Measurements from ENCODE around the gene PDIA5.

Gene PDIA5

DNA sequence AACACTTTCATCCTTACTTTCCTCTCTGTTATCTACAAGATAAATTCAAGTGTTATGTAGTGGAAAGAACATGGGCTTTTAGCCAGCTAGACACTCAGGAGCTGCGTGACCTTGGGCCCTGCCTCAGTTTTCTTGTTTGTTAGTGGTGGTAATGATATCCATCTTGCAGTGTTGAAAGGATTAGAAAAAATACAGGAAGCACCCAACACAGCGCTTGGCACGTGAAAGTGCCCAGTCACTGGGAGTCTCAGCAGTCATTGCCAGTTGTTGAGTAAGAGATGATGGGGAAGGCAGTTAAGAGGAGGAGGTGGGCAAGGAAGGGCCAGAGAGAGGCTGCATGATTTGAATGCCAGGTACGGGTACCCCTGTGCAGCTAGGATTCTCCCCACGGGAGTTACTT lies 5.3 kb downstream of the PDIA5 start:
- DNase-seq: peak in 1 of 2 donors; percentile 26

DNA sequence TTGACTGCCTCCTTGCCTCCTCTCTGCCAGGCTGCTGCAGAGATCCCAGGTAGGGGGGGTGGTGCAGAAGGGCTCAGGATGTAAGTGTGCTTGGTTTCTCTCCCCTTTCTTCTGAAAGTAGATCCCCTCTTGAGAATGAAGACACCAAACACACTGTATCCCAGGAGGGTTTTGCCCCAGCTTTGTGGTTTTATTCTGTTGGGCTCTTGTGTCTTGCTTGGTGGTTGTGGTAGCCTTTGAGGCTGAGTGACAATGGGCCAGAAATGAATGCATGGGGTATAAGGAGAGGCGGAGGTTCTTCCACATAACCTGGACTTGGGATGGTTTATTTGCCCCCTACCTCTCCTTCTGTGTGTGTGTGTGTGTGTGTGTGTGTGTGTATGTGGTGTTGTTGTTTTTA lies 5.7 kb downstream of the PDIA5 start:
- no peak for DNase-seq

DNA sequence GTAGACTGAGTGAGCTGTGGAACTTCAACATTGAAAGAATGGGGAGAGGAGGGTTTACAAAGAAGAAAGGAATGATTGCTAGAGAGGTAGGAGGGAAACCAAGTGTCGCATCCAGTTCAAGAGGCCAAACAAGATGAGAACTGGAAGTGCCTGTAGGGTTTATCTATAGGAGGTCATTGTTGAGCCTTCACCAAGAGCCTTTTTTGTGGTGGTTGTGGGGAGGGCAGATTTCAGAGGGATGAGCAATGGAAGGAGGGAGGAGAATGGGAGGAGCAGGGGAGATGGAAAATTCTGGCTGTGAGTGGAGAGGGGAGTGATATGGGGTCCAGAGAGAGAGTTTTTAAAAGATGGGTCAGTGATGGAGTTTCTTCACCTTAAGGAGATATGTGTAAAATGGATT lies 8.5 kb downstream of the PDIA5 start:
- DNase-seq: no peak

DNA sequence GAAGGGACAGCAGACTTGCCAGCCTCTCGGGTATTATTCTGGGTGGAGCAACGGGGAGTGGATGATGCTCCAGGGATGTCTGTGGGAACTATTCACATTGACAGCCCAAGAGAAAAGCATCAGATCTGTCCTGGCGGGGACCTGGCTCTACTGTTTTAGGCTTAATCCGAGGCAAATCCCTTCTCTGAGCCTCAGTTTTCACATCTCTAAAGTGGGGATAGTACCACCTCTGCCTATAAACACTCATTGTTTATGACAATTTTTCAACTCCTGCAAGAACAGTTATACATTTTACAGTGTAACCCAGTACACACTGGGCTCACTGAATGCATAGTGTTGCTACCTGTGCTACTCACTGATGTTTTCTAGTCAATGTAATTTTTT lies 9.3 kb downstream of the PDIA5 start:
- no peak for DNase-seq

DNA sequence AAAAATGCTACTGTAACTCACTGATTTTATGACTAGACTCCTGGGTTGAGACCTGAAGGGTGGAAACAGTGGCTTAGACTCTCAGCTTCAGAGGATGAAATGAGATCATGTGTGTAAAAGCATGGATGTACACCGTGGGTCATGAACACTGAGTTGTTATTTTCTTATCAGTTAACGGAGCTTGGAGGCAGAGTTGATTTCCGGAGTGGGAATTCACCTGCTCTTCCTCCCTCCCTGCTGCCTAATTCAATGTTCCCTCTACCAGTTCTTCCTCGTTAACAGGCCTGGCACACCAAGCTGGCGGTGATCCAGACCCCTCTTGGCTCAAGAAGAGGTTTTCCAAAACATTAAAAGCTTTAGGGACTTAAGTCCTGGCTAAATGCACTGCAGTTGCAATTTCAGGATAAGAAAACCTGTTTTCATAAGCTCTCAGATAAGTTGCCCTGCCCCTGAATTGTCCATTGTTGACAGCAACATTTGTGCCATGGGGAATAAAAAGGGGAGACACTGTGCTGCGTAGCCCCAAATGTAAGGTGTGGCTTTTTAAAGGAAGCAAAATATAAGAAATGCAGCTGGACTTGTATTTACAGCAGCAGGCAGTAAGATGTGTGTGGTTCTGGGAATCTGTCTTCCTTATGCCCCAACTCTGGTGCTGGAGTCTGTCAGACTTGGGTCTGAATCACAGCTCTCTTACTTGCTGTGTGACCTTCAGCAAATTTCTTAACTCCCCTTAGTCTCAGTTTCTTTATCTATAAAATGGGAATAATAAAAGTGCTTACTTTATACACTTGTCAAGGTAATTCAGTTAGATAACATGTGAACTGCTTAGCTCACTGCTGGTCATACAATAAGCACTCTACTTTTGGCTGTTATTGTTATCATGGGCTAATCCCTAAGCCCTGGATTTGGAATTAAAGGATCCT lies 9.9 kb downstream of the PDIA5 start:
- no peak for DNase-seq

DNA sequence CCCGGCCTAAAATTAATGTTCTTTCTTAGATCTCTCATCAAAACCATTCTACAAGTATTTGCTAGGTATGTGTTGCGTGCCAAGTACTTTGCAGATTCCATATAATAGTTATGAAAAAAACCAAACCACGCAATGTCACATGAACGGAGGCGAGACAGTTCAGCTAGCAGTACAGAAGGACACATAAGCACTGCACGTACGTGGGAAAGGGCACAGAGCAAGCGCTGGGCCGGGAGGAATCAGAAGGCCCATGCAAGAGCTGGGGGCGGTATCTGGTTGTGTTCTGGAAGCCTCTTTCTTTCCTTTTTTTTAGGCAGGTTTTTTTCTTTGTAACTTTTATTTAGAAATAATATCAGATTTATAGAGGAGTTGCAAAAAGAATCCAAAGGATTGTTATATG lies 11.3 kb downstream of the PDIA5 start:
- no peak for DNase-seq

DNA sequence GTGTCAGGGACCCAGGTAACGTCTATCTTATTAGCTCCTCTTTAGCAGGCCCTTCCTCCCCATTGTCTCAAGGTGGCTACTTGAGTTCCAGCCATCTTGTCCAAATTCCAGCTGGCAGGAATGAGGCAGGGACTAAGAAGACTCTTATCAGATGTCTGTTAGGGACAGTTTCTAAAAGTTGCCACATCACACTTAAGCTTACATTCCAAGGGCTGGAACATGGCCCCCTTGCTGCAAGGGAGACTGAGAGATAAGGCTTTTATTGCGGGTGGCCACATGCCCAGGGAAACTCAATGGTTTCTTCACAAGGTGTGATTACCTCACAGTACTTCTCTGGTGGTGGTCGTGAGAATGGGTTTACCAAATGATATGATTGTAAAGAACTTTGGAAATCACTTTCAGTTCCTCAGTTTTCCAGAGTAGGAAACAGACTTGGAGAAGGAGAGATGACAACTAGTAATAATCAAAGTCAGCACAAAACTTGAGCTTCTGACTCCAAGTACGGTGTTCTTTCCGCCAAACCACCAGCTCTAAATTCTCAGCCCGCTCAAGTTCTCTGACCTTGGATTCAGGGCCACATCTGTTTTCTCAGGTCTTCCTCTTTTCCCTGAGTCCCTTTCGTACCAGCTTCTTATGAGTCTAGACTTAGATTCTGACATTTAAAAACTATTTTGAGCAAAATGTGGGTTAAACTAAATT lies 14.2 kb downstream of the PDIA5 start:
- no peak for DNase-seq

DNA sequence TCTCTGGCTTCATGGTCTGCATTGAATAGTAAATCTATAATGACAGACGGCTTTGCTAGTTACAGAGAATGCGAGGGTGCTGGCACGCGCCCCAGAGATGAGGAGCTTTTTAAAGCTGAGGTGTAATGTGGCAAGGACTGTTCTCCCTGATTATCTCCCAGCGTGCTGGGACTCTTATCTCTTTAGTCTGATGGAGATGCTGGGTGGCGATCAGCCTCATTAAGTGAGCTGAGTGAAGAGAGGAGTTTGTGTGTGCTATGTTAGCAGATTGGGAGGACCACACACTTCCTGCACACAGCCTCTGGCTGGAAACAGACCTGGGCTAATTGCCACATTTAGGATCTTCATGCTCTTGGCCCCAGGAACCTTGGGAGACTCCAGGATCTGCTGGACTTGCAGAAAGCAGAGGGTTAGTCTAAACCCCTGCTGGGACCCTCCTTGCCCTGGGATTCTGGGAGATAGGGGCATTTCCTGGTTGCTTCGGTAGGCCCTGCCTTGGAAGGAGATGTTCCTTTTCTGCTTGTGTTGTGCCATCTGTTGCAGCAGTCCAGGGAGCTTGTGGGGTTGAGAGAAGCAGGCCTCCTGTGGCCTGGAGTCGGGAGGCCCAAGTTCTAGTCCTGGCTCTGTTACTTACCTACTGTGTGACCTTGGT lies 15.0 kb downstream of the PDIA5 start:
- no peak for DNase-seq

DNA sequence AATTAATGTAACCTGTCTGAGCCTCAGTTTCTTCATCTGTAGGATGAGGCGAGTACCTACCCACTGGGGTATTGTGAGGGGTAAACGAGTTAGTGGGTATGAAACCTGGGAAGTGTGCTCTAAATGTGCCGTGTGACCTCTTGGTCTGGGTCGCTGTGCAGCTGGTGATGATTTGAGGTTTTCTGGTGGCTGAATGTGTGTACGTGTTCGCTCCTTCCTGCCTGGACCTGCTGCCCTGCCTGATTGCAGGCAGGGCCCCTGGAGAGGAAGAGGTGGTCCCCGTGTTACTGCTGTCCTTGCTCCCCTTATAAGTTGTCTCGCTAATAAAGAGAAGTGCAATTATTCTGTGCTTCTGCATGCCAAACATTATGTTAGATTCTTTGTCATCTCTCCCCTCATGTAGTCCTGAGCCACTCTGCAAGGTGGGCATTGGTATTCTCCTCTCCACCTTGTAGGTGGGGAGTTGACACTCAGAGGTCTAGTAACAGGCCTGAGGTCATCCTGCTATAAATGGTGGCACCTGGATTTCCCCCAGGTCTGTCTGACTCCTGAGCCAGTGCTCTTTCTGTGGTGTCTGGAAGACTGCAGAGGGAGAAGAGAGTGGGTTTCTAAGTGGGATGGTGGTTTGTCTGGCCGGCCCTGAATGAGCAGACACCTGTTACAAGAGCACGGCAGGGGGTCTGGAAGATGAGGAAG lies 15.7 kb downstream of the PDIA5 start:
- no peak for DNase-seq

DNA sequence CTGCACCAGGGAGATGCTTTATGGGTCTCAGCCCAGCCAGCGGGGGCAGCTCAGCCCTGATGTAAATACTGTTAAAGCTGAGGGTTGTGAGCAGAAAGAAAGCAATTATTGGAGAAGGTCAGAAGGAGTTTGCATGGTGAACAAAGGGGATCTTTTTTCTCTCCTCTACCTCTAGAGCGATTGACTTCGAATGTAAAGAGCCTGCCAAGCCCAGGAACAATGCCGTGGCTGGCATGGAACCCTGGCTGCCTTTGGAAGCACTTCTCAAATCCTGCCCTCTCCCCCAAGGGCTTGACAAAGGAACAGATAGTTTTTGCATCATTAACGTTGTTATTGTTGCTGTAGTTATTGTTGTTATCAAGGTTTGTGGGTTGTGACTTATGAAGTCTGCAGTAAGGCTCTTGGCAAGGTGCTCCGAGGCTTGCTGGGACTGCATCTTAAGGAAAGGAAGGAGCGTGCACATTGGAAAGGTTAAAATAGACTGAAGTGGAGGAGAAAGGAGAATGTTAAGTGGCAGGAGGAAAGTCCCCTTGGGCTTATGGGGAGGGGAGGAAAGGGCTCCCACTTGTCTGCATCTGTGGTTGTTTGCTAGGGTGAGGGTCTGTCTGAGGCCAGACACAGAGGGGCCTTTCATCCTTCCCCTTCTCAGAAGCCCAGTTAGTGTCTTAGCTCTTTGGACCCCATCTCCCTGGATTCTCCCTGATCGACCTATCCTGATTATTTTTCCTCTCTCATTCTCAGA lies 16.7 kb downstream of the PDIA5 start:
- no peak for DNase-seq

DNA sequence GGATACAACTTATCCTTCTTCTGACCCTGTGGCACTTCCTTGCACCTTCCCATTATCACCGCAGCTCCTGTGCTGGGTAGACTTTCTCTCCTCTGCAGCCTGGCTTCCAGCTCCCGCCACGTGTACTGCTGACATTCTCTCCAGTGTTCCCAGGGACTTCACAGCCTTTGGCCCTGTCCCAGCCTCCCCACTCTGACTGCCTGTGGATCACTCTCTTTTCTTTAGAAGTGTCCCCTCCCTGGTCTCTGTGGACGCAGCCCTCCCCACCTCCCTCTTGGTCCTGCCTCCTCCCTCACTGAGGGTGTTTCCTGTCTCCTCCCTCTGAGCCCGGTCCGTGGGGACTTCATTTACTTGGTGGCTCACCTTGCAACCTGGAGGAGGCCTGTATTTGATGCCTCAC lies 17.4 kb downstream of the PDIA5 start:
- DNase-seq: no peak

DNA sequence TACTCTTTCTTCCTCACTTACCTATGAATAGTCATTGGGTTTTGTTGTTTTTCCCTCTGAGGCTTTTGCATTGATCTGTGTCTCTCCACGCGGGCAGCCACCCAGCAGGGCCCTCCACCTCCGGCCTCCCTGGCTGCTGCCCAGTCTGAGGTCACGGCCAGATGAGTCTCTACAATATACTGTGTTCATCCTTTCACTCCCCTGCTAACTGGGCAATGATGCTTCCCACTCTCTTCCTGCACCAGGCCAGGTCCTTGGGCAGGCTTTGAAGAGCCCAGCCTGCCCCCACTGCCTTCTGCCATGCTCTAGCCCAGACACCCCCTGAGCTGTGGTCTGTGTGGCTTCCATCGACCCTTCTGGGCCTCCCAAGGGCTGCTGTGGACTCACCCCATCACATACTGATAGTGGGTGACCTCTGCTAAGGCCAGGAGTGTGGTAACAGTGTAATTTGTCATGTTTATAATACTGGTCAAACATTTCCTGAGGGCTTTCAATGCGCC lies 18.0 kb downstream of the PDIA5 start:
- no peak for DNase-seq

DNA sequence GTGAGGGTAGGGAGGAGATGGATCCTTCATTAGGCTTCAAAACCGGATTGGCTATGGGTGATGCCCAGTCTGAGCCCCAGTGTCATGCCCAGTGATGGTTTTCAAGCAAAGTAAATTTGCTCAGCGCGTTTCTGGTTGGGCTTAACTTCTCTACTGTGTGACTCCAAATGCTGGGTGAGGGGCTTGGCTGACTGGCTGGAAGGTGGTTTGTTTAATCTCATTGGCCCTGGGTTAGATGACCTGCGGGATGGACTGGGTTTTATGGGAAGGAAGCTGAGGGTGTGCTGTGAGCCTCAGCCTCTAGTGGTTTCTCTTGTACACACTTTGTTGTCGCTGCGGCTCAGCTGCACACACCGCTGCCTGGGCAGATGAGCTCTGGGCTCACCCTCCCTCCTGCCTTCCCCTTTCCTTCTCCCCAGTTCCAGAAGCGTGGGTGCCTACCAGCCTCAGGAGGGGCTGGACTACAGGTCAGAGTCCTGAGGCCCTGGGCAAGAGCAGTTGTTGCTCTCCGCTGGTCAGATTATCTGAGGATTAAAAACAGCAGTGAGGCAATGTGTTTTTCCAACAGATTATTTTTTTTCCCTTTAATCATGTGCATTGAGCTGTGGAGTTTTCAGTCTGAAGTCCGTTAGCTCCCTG lies 18.6 kb downstream of the PDIA5 start:
- no peak for DNase-seq

DNA sequence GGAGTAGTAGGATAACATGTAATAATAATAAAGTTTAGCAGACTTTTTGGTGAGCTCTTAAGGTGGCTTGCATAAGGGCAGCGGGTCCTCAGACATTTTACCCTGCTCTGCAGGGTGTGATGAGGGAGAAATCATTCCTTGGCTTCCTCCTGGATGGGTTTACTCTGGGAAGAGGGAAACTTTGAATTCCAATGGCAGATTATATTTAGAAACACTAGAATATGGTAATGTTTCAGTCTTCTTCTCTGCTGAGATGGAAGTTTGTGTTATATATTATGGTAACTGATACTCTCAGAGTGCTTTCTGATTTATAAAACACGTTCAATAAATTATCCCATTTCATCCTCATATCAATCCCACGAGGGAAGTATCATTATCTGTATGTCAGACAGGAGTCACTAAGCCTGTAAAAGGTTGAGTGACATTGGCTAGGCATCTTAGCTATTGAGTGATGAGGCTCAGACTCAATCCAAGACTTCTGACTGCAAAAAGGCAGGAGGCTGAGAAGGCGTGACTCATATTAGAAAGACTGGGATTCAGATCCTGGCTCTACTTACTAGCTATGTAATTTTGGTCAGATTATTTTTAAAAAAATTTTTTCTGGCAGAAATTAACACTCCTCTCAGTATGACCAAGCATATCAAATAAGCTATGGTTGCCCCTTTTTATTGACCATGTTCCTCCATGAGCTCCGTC lies 19.3 kb downstream of the PDIA5 start:
- DNase-seq: no peak

DNA sequence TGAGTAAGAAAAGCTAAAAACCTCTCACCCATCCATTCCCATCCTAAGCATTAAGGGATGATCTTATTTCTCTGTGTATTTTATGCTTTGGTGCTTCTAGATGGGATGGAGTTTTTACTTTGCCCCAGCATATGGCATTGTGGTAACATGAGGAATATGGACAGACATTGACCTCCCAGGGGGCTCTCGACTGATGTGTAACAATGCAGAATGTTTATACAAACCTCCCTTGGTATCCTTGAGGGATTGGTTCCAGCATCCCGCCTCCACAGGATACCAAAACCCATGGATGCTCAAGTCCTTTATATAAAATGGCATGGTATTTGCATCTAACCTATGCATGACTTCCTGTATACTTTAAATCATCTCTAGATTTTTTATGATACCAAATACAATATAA lies 21.6 kb downstream of the PDIA5 start:
- no peak for DNase-seq

DNA sequence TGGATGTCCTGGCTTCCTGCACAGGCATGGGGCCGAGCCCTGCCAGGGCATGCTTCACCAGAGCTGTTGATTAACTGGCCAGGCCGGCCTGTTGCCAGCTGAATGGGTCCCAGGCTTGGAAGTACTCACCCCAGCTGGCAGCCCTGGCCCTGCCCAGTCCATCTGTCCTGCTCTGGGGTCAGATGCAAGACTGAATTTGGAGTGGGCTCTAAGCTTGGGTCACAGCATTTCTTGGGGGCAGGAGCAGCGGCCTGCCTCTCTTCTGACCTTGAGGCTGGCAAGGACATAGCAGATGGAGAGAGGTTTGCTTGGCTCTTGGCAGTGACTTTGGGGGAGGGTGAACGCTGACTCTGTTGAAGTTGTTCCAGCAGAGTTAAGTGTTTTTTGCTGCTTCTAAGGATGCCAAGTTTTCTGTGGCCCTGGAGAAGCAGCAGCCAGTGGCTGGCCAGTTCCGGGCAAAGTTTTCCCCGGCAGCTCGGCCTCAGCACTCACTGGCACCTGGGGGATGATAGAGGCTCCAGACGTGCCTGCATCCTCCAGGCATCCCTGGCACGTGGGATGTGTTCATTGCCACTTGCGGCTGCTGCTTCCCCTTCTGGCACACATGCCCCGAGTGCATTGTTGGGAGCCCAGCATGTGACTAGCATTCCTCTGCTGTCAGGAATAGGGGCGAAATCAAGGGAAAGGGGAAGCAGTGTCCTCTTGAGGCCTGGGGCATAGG lies 22.9 kb downstream of the PDIA5 start:
- no peak for DNase-seq

DNA sequence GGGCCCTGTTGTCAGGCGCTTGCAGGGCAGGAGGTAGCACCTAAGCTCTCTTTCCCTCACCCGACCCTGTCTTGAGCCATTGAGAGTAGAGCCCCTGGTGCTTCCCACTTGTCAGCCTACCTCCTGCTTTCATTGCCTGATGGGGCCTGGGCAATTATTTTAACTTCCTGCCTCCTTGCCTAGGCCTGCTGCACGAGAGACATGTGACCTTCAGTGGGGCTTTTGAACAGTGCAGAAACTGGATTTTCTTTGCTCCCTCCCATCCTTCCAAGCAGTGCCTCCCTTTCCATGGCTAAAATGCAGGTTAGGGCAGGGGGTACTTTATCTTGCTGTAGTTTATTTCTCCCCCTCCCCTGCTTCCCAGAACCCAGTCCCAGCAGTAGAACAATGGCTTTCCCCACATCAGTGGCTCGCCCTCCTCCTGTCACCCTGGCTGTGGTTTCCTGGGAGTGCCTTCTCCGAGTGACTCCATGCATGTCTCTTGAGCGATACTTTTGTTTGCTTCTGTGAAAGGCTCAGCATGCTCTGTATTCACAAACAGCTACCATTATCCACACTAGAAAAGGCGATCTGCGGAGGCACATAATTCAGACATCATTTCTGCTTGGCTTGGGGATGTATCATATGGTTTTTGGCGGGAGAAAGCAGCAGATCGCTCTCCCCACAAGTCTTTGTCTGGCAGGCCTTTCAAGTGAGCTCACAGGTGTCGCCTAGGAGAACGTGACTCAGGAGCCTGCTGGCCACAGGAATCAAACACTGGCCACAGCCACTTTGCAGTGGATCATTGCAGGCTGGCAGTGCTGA lies 24.1 kb downstream of the PDIA5 start:
- DNase-seq: no peak

DNA sequence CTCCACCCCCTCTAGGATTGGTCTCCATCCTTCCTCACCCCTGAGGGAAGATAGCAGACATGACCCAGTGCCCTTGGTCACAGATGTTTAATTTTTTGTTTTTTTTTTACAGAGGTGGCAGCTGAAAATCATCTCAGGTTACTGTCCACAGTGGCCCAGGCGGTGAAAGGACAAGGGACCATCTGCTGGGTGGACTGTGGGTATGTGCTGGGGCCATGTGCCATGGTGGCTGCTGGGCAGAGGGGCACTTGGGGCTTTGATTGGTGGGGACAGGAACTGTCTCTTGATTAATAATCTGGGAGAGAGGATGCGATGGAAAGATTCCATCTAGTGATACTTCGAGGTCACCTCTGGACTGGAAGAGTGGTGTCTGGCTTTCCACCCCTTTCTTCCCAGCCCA lies 25.4 kb downstream of the PDIA5 start:
- no peak for DNase-seq

DNA sequence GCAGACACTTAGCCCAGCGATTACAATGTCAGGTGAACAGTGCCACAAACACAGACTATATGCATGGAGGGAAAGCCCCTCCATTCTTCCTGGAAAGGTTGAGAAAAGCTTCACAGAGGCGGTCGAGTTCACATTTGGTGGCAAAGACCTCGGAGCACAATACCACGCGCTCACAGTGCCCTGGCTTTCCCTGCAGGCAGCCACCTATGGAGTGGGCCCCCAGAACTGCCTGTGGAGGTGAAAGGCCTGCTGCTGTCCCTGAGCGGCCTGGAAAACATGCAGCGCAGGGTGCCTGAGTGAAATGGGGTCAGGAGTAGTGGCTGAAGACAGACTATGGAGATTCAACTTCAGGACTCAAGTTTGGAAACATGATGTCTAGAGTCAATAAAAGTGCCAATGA lies 26.9 kb downstream of the PDIA5 start:
- no peak for DNase-seq
